Cardiac muscle cell (in vitro differentiated cells and primary cell): ENCODE results near the gene CHRM2. TPM values are rescaled to one million over a fixed set of nuclear protein-coding genes. Genes with fewer than 3 reads are reported as not detected.

Source experiments
- DNase-seq, 2 donors: peaks; one replicate each; pipeline versions ENCODE4 v3.0.0 to v3.0.0-alpha.2; 2010 to 2017; ENCODE audit warnings: low read depth in 1 of 2, low spot score in 1 of 2
- H3K27ac ChIP-seq: fragments of 200-600 bp; sonication (generic); 2 replicates; pipeline ENCODE4 v1.5.1; 2016
- H3K27me3 ChIP-seq: fragments of 200-600 bp; sonication (generic); 2 replicates; pipeline ENCODE4 v1.6.0; 2016; ENCODE audit warnings: control low read depth
- H3K36me3 ChIP-seq: fragments of 200-600 bp; sonication (generic); 2 replicates; pipeline ENCODE4 v1.5.1; 2016; ENCODE audit warnings: control low read depth
- H3K4me1 ChIP-seq: fragments of 200-600 bp; sonication (generic); 2 replicates; pipeline ENCODE4 v1.8.1; 2017; ENCODE audit warnings: low read depth, mild to moderate bottlenecking, mixed run types
- H3K4me3 ChIP-seq: fragments of 200-600 bp; sonication (generic); 2 replicates; pipeline ENCODE4 v1.5.1; 2016; ENCODE audit warnings: mild to moderate bottlenecking
- H3K9me3 ChIP-seq: fragments of 200-600 bp; sonication (generic); 2 replicates; pipeline ENCODE4 v1.5.1; 2017; ENCODE audit warnings: low read depth, mild to moderate bottlenecking, control low read depth
- CTCF ChIP-seq: IDR thresholded peaks from 2 replicates; pipeline ENCODE4 v1.5.1; 2012; ENCODE audit warnings: low read depth, mild to moderate bottlenecking, low read length
- polyA plus RNA-seq: library from polyadenylated mRNA; unstranded; fragments of >200 nt; fragmentation: Nextera tagmentation; extraction: Ambion mirVana; gene quantifications from 2 replicates; pipeline ENCODE4 v1.2.1, GENCODE V29; 2016
- total RNA-seq: library from RNA; depleted of rRNA; stranded (reverse); fragments of >200 nt; gene quantifications from 2 replicates; pipeline ENCODE4 v1.2.3, GENCODE V29; 2016

CHRM2 gene
- total and polyA plus RNA-seq, 2 experiments from 2014 or later, result 37.5 to 75.3 TPM

- peak in 1 of 2 donors; percentile 35 for DNase-seq
Measured at GRCh38 chr7:137069249-137069963, 201.0 kb downstream of the CHRM2 start.

More at GRCh38 chr7:137069249-137069963, 201.0 kb downstream of the CHRM2 start:
- Histone ChIP-seq H3K4me3 (no peak overlapping the region), H3K4me1 (peaks cover 4% of the 10 kb centered on the region), H3K36me3 (no peaks in the 10 kb centered on the region), H3K27ac (no peak overlapping the region), H3K9me3 (no peaks in the 10 kb centered on the region), H3K27me3 (no peaks in the 10 kb centered on the region)
- no peak for TF ChIP-seq CTCF
